Measurements from ENCODE around the gene RANBP17. TPM values are rescaled to one million over a fixed set of nuclear protein-coding genes. Genes with fewer than 3 reads are reported as not detected.

Gene RANBP17
- total RNA-seq, 4 donors from 2014 or later = 4.4 to 11.7 (median 6.0) TPM

GRCh38 chr5:170885809-170886208, 24.0 kb downstream of the RANBP17 start:
- no peak for TF ChIP-seq CTCF (IDR thresholded peaks at IDR 0.05; ENCODE audit: low read depth)

- TF ChIP-seq CTCF (IDR thresholded peaks at IDR 0.05; ENCODE audit: low read depth) = no peak
Observed at GRCh38 chr5:170886210-170886894, 24.5 kb downstream of the RANBP17 start.

GRCh38 chr5:170892196-170892595, 30.4 kb downstream of the RANBP17 start:
- TF ChIP-seq CTCF (IDR thresholded peaks at IDR 0.05; ENCODE audit: low read depth) = no peak

- no peak for TF ChIP-seq CTCF (IDR thresholded peaks at IDR 0.05; ENCODE audit: low read depth)
Observed at GRCh38 chr5:170894665-170895064, 32.8 kb downstream of the RANBP17 start.

- no peak for TF ChIP-seq CTCF (IDR thresholded peaks at IDR 0.05; ENCODE audit: low read depth)
Observed at GRCh38 chr5:170896779-170897178, 35.0 kb downstream of the RANBP17 start.

GRCh38 chr5:170903075-170903474, 41.3 kb downstream of the RANBP17 start:
- no peak for TF ChIP-seq CTCF (IDR thresholded peaks at IDR 0.05; ENCODE audit: low read depth)

GRCh38 chr5:170907758-170908157, 45.9 kb downstream of the RANBP17 start:
- no peak for TF ChIP-seq CTCF (IDR thresholded peaks at IDR 0.05; ENCODE audit: low read depth)

All from subcutaneous adipose tissue (tissue), 4 donors.